Measurements from ENCODE around the gene KCNE3. TPM values are rescaled to one million over a fixed set of nuclear protein-coding genes. Genes with fewer than 3 reads are reported as not detected.

Gene KCNE3
- total RNA-seq, 1 experiment from 2014 or later, result 0.52 TPM

DNA sequence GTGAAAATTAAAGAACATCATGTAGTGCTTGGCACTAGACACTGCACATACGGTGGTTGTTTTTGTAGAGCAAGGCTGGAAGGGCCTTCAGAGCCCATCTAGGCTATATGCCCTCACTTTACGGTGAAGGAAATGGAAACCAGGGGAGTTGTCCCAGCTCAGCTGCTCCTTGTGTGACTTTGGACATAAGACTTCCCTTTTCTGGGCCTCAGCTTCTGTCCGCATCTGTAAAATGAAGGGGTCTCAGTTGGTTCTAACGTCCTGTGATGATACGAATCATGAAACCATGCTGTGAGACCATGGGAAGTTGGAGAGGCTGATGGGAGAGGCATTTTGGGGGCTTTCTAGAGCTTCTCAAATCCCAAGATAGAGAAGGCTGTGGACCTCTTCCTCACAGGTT is 4.7 kb downstream of the KCNE3 start:
- no peak overlapping the region for H2AFZ ChIP-seq
- peaks cover 36% of the 10 kb centered on the region for H3K4me1 ChIP-seq (replicated peaks; ENCODE audit: insufficient read depth)
- no peak for DNase-seq
- no peaks in the 10 kb centered on the region for H4K20me1 ChIP-seq (ENCODE audit: insufficient read depth)
- no peaks in the 10 kb centered on the region for H3K36me3 ChIP-seq (ENCODE audit: low read depth)
- H3K79me2 ChIP-seq (ENCODE audit: low read depth), result no peaks in the 10 kb centered on the region
- no TSS peak for BruUV-seq (replicated peaks)
- TF ChIP-seq EZH2 (IDR thresholded peaks at IDR 0.05; ENCODE audit: low read depth), result no peak
- no peak for TF ChIP-seq CTCF (conservative IDR thresholded peaks at IDR 0.05)
- POLR2A ChIA-PET (ENCODE audit: unreplicated experiment), result no interaction called here
- CTCF ChIA-PET, result interaction anchor here (1.7 kb wide), 1 partner anchor 10 kb away, joined by 6 read pairs; no protein-coding TSS in a partner anchor
- no peak overlapping the region for H3K4me2 ChIP-seq
- H3F3A ChIP-seq (ENCODE audit: insufficient read depth, low read depth), result no peaks in the 10 kb centered on the region; the same call in 1 of the 2 replicates
- no peaks in the 10 kb centered on the region for H3K9me2 ChIP-seq (ENCODE audit: insufficient read depth)
- intact Hi-C loops (cut with micrococcal nuclease; ENCODE audit: unreplicated experiment), result no loop called here
- H3K4me3 ChIP-seq, result no peak overlapping the region
- no peak overlapping the region for H3K27ac ChIP-seq
- H3K9me3 ChIP-seq (ENCODE audit: insufficient read depth, low read depth), result no peaks in the 10 kb centered on the region
- no peaks in the 10 kb centered on the region for H3K27me3 ChIP-seq (ENCODE audit: insufficient read depth, low read depth)

GRCh38 chr11:74462009-74462408 is 5.3 kb downstream of the KCNE3 start:
- Histone ChIP-seq H3K4me2 (peak overlapping the region; percentile 41), H3K9me2 (ENCODE audit: insufficient read depth) (no peaks in the 10 kb centered on the region), H3F3A (ENCODE audit: insufficient read depth, low read depth) (no peaks in the 10 kb centered on the region; the same call in 1 of the 2 replicates), H3K4me3 (no peak overlapping the region), H3K27ac (no peak overlapping the region), H3K9me3 (ENCODE audit: insufficient read depth, low read depth) (no peaks in the 10 kb centered on the region), H3K4me1 (replicated peaks; ENCODE audit: insufficient read depth) (peaks cover 36% of the 10 kb centered on the region), H3K79me2 (ENCODE audit: low read depth) (no peaks in the 10 kb centered on the region), H4K20me1 (ENCODE audit: insufficient read depth) (no peaks in the 10 kb centered on the region), H2AFZ (no peak overlapping the region; the same call in 1 of the 2 replicates), H3K27me3 (ENCODE audit: insufficient read depth, low read depth) (no peaks in the 10 kb centered on the region), H3K36me3 (ENCODE audit: low read depth) (no peaks in the 10 kb centered on the region)
- POLR2A ChIA-PET (ENCODE audit: unreplicated experiment), result no interaction called here
- CTCF ChIA-PET, result interaction anchor here (1.7 kb wide), 1 partner anchor 9 kb away, joined by 6 read pairs; no protein-coding TSS in a partner anchor
- TF ChIP-seq EZH2 (IDR thresholded peaks at IDR 0.05; ENCODE audit: low read depth), result no peak
- TF ChIP-seq CTCF (conservative IDR thresholded peaks at IDR 0.05), result no peak
- intact Hi-C loops (cut with micrococcal nuclease; ENCODE audit: unreplicated experiment), result no loop called here
- BruUV-seq (replicated peaks), result no TSS peak
- DNase-seq, result no peak

DNA sequence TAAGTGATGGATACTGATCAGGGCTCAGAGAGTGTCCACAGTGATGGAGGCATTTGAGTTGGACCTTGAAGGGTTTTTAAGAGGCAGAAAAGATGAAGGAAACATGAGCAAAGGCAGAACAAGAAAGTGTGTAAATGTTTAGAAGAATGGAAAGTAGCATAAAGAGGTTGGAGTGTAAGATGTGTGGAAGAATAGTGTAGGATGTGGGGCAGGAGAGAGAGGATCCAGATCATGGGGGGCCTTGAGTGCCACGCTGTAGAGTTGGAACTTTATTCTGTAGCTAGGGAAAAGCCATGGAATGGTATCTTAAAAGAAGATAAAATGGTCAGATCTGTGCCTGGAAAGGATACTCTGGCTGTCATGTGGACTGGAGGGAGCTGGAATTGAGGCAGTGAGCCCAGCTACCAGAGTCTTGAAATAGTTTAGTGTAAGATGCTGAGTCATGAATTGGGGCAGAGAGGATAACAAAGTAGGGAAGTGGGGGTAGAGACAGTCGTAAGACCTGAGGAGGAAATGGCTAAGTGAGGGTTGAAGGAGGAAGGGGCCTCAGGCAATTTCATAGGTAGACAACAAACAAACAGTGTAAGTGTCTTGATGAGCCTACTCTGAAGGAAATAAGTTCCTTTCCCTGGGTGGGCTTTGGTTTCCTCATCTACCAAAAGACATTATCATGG is 6.7 kb downstream of the KCNE3 start:
- ChIA-PET CTCF (no interaction called here), POLR2A (ENCODE audit: unreplicated experiment) (no interaction called here)
- peaks cover 35% of the 10 kb centered on the region for H3K4me1 ChIP-seq (replicated peaks; ENCODE audit: insufficient read depth)
- intact Hi-C loops (cut with micrococcal nuclease; ENCODE audit: unreplicated experiment), result no loop called here
- no TSS peak for BruUV-seq (replicated peaks)
- H3F3A ChIP-seq (ENCODE audit: insufficient read depth, low read depth), result no peaks in the 10 kb centered on the region; the same call in 1 of the 2 replicates
- H3K79me2 ChIP-seq (ENCODE audit: low read depth), result no peaks in the 10 kb centered on the region
- peak overlapping the region; percentile 13; the same call in 1 of the 2 replicates for H2AFZ ChIP-seq
- H3K9me3 ChIP-seq (ENCODE audit: insufficient read depth, low read depth), result no peaks in the 10 kb centered on the region
- no peaks in the 10 kb centered on the region for H3K36me3 ChIP-seq (ENCODE audit: low read depth)
- H3K27me3 ChIP-seq (ENCODE audit: insufficient read depth, low read depth), result no peaks in the 10 kb centered on the region
- H3K4me3 ChIP-seq, result no peak overlapping the region
- H3K9me2 ChIP-seq (ENCODE audit: insufficient read depth), result no peaks in the 10 kb centered on the region
- peak in 1 of 2 experiments; percentile 57 for DNase-seq
- TF ChIP-seq EZH2 (IDR thresholded peaks at IDR 0.05; ENCODE audit: low read depth) (no peak), CTCF (conservative IDR thresholded peaks at IDR 0.05) (no peak)
- H4K20me1 ChIP-seq (ENCODE audit: insufficient read depth), result no peaks in the 10 kb centered on the region
- peak overlapping the region; percentile 36; the same call in 1 of the 2 replicates for H3K27ac ChIP-seq
- H3K4me2 ChIP-seq, result peak overlapping the region; percentile 35
